K562 (cell line): Measurements from ENCODE around the gene BSX.

Experiments used
- ATF6 ChIP-seq: sonication (generic); formaldehyde crosslinking; IDR thresholded peaks from 2 replicates; pipeline ENCODE4 v1.4.0; 2020; ENCODE audit warnings: mild to moderate bottlenecking, missing genetic modification reagents
- BACH1 ChIP-seq: fragments of 200-800 bp; sonication (Bioruptor generic); IDR thresholded peaks from 2 replicates; pipeline ENCODE4 v1.6.1; 2016; ENCODE audit warnings: missing genetic modification characterization, missing compliant biosample characterization
- CEBPB ChIP-seq: fragments of 450-650 bp; IDR thresholded peaks from 2 replicates; pipeline ENCODE4 v1.6.1; 2016; ENCODE audit warnings: missing genetic modification characterization, missing compliant biosample characterization
- CTCF ChIP-seq, 3 experiments: IDR thresholded peaks in 2 of 3; conservative IDR thresholded peaks in 1 of 3; 2 replicates each; pipeline ENCODE4 v1.5.1; 2011 to 2012; ENCODE audit warnings: low read length in 3 of 3, mild to moderate bottlenecking in 3 of 3, control low read depth in 2 of 3, improper control_type of control experiment in 1 of 3, inconsistent platforms in 1 of 3, low read depth in 1 of 3, mixed read lengths in 1 of 3, moderate library complexity in 1 of 3; ENCODE audit not compliant: insufficient read depth in 2 of 3
- L3MBTL2 ChIP-seq: fragments of 450-650 bp; IDR thresholded peaks from 2 replicates; pipeline ENCODE4 v1.6.1; 2016; ENCODE audit warnings: mild to moderate bottlenecking, moderate library complexity
- RBBP5 ChIP-seq: fragments of 200-600 bp; sonication (generic); IDR thresholded peaks from 2 replicates; pipeline ENCODE4 v1.6.1; 2012; ENCODE audit warnings: borderline replicate concordance, mild to moderate bottlenecking, low read length, control low read depth, inconsistent platforms; ENCODE audit not compliant: insufficient read depth, poor library complexity, severe bottlenecking
- REST ChIP-seq, 2 experiments: fragments of 450-650 bp; formaldehyde crosslinking in 1 of 2; IDR thresholded peaks; 2 replicates each; pipeline versions ENCODE4 v1.4.0 to v1.6.1; 2014 to 2020; ENCODE audit warnings: mild to moderate bottlenecking in 2 of 2, borderline replicate concordance in 1 of 2, low read depth in 1 of 2
- TGIF2 ChIP-seq: sonication (generic); formaldehyde crosslinking; IDR thresholded peaks from 2 replicates; pipeline ENCODE4 v1.8.1; 2022; ENCODE audit warnings: mild to moderate bottlenecking, missing genetic modification reagents, moderate library complexity
- YY1 ChIP-seq, 3 experiments: IDR thresholded peaks; 2 replicates each; pipeline ENCODE4 v1.6.1; 2011; ENCODE audit warnings: low read length in 2 of 3, mild to moderate bottlenecking in 2 of 3, moderate library complexity in 2 of 3, borderline replicate concordance in 1 of 3, control low read depth in 1 of 3, low read depth in 1 of 3; ENCODE audit not compliant: insufficient read depth in 3 of 3, insufficient replicate concordance in 2 of 3, control insufficient read depth in 1 of 3, insufficient read length in 1 of 3; ENCODE audit errors: extremely low read depth in 1 of 3
- ZNF696 ChIP-seq: fragments of 250-450 bp; sonication (Bioruptor Pico); conservative IDR thresholded peaks from 2 replicates; pipeline ENCODE4 v1.4.0; 2020; ENCODE audit warnings: mild to moderate bottlenecking, moderate library complexity

- TF ChIP-seq CTCF (IDR thresholded peaks at IDR 0.05 in 2 of 3, conservative IDR thresholded peaks at IDR 0.05 in 1 of 3; ENCODE audit: insufficient read depth in 2 of 3, low read depth in 1 of 3, low read length in 3 of 3) = no peak
- TF ChIP-seq RBBP5 = no peak
- TF ChIP-seq REST (IDR thresholded peaks at IDR 0.05; ENCODE audit: borderline replicate concordance) = no peak
- no peak for TF ChIP-seq REST (CRISPR knock-in tag; IDR thresholded peaks at IDR 0.05; ENCODE audit: low read depth)
- no peak for TF ChIP-seq YY1 (IDR thresholded peaks at IDR 0.05; ENCODE audit: borderline replicate concordance in 1 of 3, control insufficient read depth in 1 of 3, extremely low read depth in 1 of 3, insufficient read depth in 3 of 3, insufficient read length in 1 of 3, insufficient replicate concordance in 2 of 3, low read depth in 1 of 3, low read length in 2 of 3)
- no peak for TF ChIP-seq ZNF696 (CRISPR knock-in tag)
- TF ChIP-seq BACH1 (tag) = no peak
- TF ChIP-seq ATF6 = no peak
- TF ChIP-seq L3MBTL2 = no peak
- no peak for TF ChIP-seq TGIF2 (CRISPR knock-in tag)
- no peak for TF ChIP-seq CEBPB
These were observed 5.4 kb downstream of the BSX start for GRCh38 chr11:122976061-122976733.
